Loucy (cell line): ENCODE measurements around the gene CYP27B1.

ENCODE experiments used
- H2AFZ ChIP-seq: fragments of 200-600 bp; sonication (generic); 2 replicates; pipeline ENCODE4 v1.6.0; 2016; ENCODE audit warnings: antibody characterized with exemption, mild to moderate bottlenecking, low read length, moderate library complexity
- H3F3A ChIP-seq: fragments of 200-600 bp; 2 replicates; pipeline ENCODE4 v1.6.0; 2016; ENCODE audit warnings: antibody characterized with exemption, low read depth, mild to moderate bottlenecking
- H3K27me3 ChIP-seq: fragments of 200-600 bp; sonication (generic); 2 replicates; pipeline ENCODE4 v1.6.1; 2014; ENCODE audit warnings: low read length, mild to moderate bottlenecking; ENCODE audit not compliant: insufficient read depth, poor library complexity, severe bottlenecking
- H3K36me3 ChIP-seq: fragments of 200-600 bp; sonication (generic); 2 replicates; pipeline ENCODE4 v1.6.1; 2016; ENCODE audit warnings: low read length; ENCODE audit not compliant: insufficient read depth
- H3K4me1 ChIP-seq: fragments of 200-600 bp; sonication (generic); 2 replicates; pipeline ENCODE4 v1.5.1; 2014; ENCODE audit warnings: low read length, mild to moderate bottlenecking; ENCODE audit not compliant: insufficient read depth, poor library complexity, severe bottlenecking
- H3K4me2 ChIP-seq: fragments of 200-600 bp; sonication (generic); 2 replicates; pipeline ENCODE4 v1.6.0; 2014; ENCODE audit warnings: antibody characterized with exemption, low read length, low read depth, mild to moderate bottlenecking; ENCODE audit not compliant: poor library complexity, severe bottlenecking
- H3K4me3 ChIP-seq: fragments of 200-600 bp; sonication (generic); 2 replicates; pipeline ENCODE4 v1.5.1; 2014; ENCODE audit warnings: low read length, mild to moderate bottlenecking, mixed read lengths; ENCODE audit not compliant: poor library complexity, severe bottlenecking
- H3K79me2 ChIP-seq: fragments of 200-600 bp; sonication (generic); 2 replicates; pipeline ENCODE4 v1.6.1; 2014; ENCODE audit warnings: low read length; ENCODE audit not compliant: insufficient read depth
- H3K9ac ChIP-seq: fragments of 200-600 bp; sonication (generic); 2 replicates; pipeline ENCODE4 v1.6.0; 2014; ENCODE audit warnings: mild to moderate bottlenecking, low read depth, low read length, moderate library complexity; ENCODE audit not compliant: poor library complexity, severe bottlenecking
- H3K9me2 ChIP-seq: fragments of 200-600 bp; sonication (generic); replicated peaks from 2 replicates; pipeline ENCODE4 v1.6.1; 2016; ENCODE audit warnings: low read depth, low read length, mixed read lengths
- H3K9me3 ChIP-seq: fragments of 200-600 bp; sonication (generic); 2 replicates; pipeline ENCODE4 v1.6.1; 2014; ENCODE audit warnings: mild to moderate bottlenecking, antibody characterized with exemption, low read length, low read depth; ENCODE audit not compliant: insufficient read depth
- H4K20me1 ChIP-seq: fragments of 200-600 bp; sonication (generic); 2 replicates; pipeline ENCODE4 v1.6.0; 2014; ENCODE audit warnings: antibody characterized with exemption, low read length, mild to moderate bottlenecking; ENCODE audit not compliant: insufficient read depth, poor library complexity, severe bottlenecking
- CTCF ChIP-seq: fragments of 200-600 bp; sonication (generic); conservative IDR thresholded peaks from 2 replicates; pipeline ENCODE4 v1.5.1; 2014; ENCODE audit warnings: mild to moderate bottlenecking, antibody characterized with exemption, low read length
- EZH2phosphoT487 ChIP-seq: fragments of 200-600 bp; IDR thresholded peaks from 2 replicates; pipeline ENCODE4 v1.6.1; 2018; ENCODE audit warnings: antibody characterized with exemption, mild to moderate bottlenecking, moderate library complexity, borderline replicate concordance

CYP27B1 gene

GRCh38 chr12:57731411-57732080, 35.3 kb downstream of the CYP27B1 start:
- no peak overlapping the region for H3K9ac ChIP-seq
- no peaks in the 10 kb centered on the region for H3K9me2 ChIP-seq
- H3K27me3 ChIP-seq: no peaks in the 10 kb centered on the region
- H3K36me3 ChIP-seq: peaks cover 75% of the 10 kb centered on the region; the same call in 1 of the 2 replicates
- no peaks in the 10 kb centered on the region for H3F3A ChIP-seq
- H3K4me3 ChIP-seq: no peak overlapping the region
- H4K20me1 ChIP-seq: peaks cover 11% of the 10 kb centered on the region
- no peak overlapping the region for H2AFZ ChIP-seq
- peaks cover 18% of the 10 kb centered on the region; the same call in 1 of the 2 replicates for H3K79me2 ChIP-seq
- TF ChIP-seq CTCF (no peak), EZH2phosphoT487 (no peak)
- H3K9me3 ChIP-seq: no peaks in the 10 kb centered on the region
- no peak overlapping the region for H3K4me2 ChIP-seq
- H3K4me1 ChIP-seq: no peaks in the 10 kb centered on the region

GRCh38 chr12:57730336-57731067, 36.4 kb downstream of the CYP27B1 start:
- TF ChIP-seq CTCF: no peak
- TF ChIP-seq EZH2phosphoT487: no peak
- H3K9me2 ChIP-seq: no peaks in the 10 kb centered on the region
- H3K9ac ChIP-seq: no peak overlapping the region
- H3K4me1 ChIP-seq: no peaks in the 10 kb centered on the region
- no peak overlapping the region for H3K4me3 ChIP-seq
- no peak overlapping the region for H2AFZ ChIP-seq
- no peaks in the 10 kb centered on the region for H3K27me3 ChIP-seq
- peaks cover 2% of the 10 kb centered on the region for H4K20me1 ChIP-seq
- no peak overlapping the region for H3K4me2 ChIP-seq
- peaks cover 7% of the 10 kb centered on the region; the same call in 1 of the 2 replicates for H3K79me2 ChIP-seq
- H3F3A ChIP-seq: no peaks in the 10 kb centered on the region
- peaks cover 81% of the 10 kb centered on the region; the same call in 1 of the 2 replicates for H3K36me3 ChIP-seq
- no peaks in the 10 kb centered on the region for H3K9me3 ChIP-seq

GRCh38 chr12:57729321-57729844, 37.5 kb downstream of the CYP27B1 start:
- Histone ChIP-seq H3K4me3 (no peak overlapping the region), H3K36me3 (peaks cover 73% of the 10 kb centered on the region; the same call in 1 of the 2 replicates), H2AFZ (no peak overlapping the region), H3K4me1 (no peaks in the 10 kb centered on the region), H4K20me1 (no peaks in the 10 kb centered on the region), H3K9me2 (no peaks in the 10 kb centered on the region), H3K9ac (no peak overlapping the region), H3K4me2 (no peak overlapping the region), H3K27me3 (no peaks in the 10 kb centered on the region), H3K79me2 (no peaks in the 10 kb centered on the region), H3K9me3 (no peaks in the 10 kb centered on the region), H3F3A (no peaks in the 10 kb centered on the region)
- TF ChIP-seq EZH2phosphoT487: no peak
- TF ChIP-seq CTCF: no peak
